CD4-positive, alpha-beta memory T cell (primary cell): ENCODE results near the gene RAP1GAP. TPM values are rescaled to one million over a fixed set of nuclear protein-coding genes. Genes with fewer than 3 reads are reported as not detected.

Source experiments
- CTCF ChIA-PET: fragments of 350-600 bp; sonication (Branson Sonifier 250); formaldehyde crosslinking; loops from one replicate; lab custom pipeline; 2021; ENCODE audit warnings: inconsistent platforms; ENCODE audit not compliant: partially characterized antibody; lab: Charles Lee
- POLR2A ChIA-PET: fragments of 350-600 bp; sonication (Branson Sonifier 250); formaldehyde crosslinking; loops from one replicate; lab custom pipeline; 2021; ENCODE audit not compliant: partially characterized antibody; lab: Charles Lee
- DNase-seq, 5 donors: peaks; one replicate each; pipeline versions ENCODE4 v3.0.0 to v3.0.0-alpha.2; 2020 to 2022; ENCODE audit warnings: mixed read lengths in 1 of 5
- H3K27ac ChIP-seq: one replicate; pipeline ENCODE4 v1.7.0; 2013; ENCODE audit warnings: low read depth, low read length
- H3K27me3 ChIP-seq: 2 replicates; pipeline ENCODE4 v1.7.0; 2013; ENCODE audit warnings: mild to moderate bottlenecking, low read length, moderate library complexity; ENCODE audit not compliant: insufficient read depth
- H3K36me3 ChIP-seq: 2 replicates; pipeline ENCODE4 v1.7.0; 2013; ENCODE audit warnings: mild to moderate bottlenecking, low read length, moderate library complexity; ENCODE audit not compliant: insufficient read depth
- H3K4me1 ChIP-seq: 2 replicates; pipeline ENCODE4 v1.7.0; 2013; ENCODE audit warnings: mild to moderate bottlenecking, low read length, moderate library complexity; ENCODE audit not compliant: insufficient read depth
- H3K4me3 ChIP-seq, 2 donors: one replicate each; pipeline ENCODE4 v1.7.0; 2013; ENCODE audit warnings: low read length in 2 of 2, mild to moderate bottlenecking in 1 of 2
- H3K9me3 ChIP-seq, 2 donors: one replicate each; pipeline ENCODE4 v1.7.0; 2013; ENCODE audit warnings: low read length in 2 of 2, control low read depth in 1 of 2; ENCODE audit not compliant: control insufficient read depth in 1 of 2
- H3K27ac Mint-ChIP-seq, 7 donors: one replicate each; pipeline ENCODE4 v1.8.0; 2020 to 2021; ENCODE audit warnings: mixed read lengths in 7 of 7, mild to moderate bottlenecking in 6 of 7, inconsistent platforms in 3 of 7, moderate library complexity in 3 of 7
- H3K27me3 Mint-ChIP-seq, 2 donors: one replicate each; pipeline ENCODE4 v1.8.0; 2020 to 2021; ENCODE audit warnings: mixed read lengths in 2 of 2
- H3K36me3 Mint-ChIP-seq, 2 donors: one replicate each; pipeline ENCODE4 v1.8.0; 2020 to 2021; ENCODE audit warnings: mixed read lengths in 2 of 2, inconsistent platforms in 1 of 2, mild to moderate bottlenecking in 1 of 2
- H3K4me1 Mint-ChIP-seq, 4 donors: one replicate each; pipeline ENCODE4 v1.8.0; 2020 to 2021; ENCODE audit warnings: mixed read lengths in 4 of 4, mild to moderate bottlenecking in 1 of 4
- H3K4me3 Mint-ChIP-seq, 8 donors: one replicate each; pipeline ENCODE4 v1.8.0; 2020 to 2021; ENCODE audit warnings: mixed read lengths in 8 of 8, mild to moderate bottlenecking in 7 of 8, moderate library complexity in 6 of 8, inconsistent platforms in 3 of 8
- H3K9me3 Mint-ChIP-seq, 8 donors: one replicate each; pipeline ENCODE4 v1.8.0; 2020 to 2021; ENCODE audit warnings: mixed read lengths in 8 of 8, mild to moderate bottlenecking in 5 of 8, inconsistent platforms in 3 of 8, moderate library complexity in 1 of 8
- intact Hi-C: fragments of 100-400 bp; cut with micrococcal nuclease; formaldehyde crosslinking; loops from one replicate; pipeline ENCODE4 v1.15.1; 2023
- polyA plus RNA-seq, 2 donors: library from polyadenylated mRNA; unstranded; fragments of 300-500 nt; fragmentation: Illumina TruSeq; gene quantifications; one replicate each; pipeline ENCODE4 v1.2.3, GENCODE V29; 2021
- total RNA-seq, 2 experiments: library from RNA; stranded (reverse); gene quantifications; one replicate each; pipeline ENCODE4 v1.2.3, GENCODE V29; 2021

The RAP1GAP gene
- total and polyA plus RNA-seq, 4 experiments from 2014 or later = 0.23 to 0.72 TPM; not detected in 2

DNA sequence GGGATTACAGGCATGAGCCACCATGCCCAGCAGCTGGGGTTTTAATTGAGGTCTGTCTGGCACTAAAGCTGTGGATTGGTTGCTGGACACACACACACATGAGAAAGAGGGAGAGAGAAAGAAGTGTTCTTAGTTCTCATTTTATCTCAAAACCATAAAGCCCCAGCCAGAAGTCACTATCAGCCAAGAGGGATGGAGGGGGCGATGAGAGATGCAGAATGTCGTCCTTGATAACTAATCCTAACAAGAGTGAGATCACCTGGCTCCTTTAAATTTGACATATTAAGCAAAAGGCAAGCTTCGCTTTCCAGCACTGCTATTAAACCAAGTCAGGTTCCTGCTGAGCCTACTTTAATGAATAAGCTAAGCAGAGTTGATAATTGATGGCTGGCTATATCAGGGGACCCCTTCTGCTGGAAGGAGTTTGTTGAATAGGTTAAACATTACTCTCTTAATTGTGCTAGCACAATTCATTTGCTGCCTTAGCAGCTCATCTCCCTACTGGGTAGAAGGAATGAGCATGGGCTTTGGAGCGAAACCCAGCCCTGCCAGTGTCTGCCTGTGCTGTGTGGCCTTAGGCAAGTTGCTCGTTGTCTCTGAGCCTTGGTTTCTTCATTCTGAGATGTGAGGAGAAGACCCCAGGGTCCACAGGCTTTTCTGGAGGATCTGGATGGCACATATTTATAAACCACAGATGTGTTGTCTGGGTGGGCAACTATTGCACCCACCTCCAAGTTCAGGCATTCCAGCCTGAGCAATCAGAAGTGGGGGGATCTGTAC, 109.2 kb downstream of the RAP1GAP start:
- CTCF ChIA-PET = no interaction called here
- Histone ChIP-seq H3K27me3 (no peaks in the 10 kb centered on the region), H3K9me3 (no peaks in the 10 kb centered on the region), H3K4me3 (no peak overlapping the region), H3K4me1 (no peaks in the 10 kb centered on the region), H3K36me3 (no peaks in the 10 kb centered on the region), H3K27ac (no peak overlapping the region)
- no peak for DNase-seq
- POLR2A ChIA-PET = interaction anchor here (0.5 kb wide), 1 partner anchor 38 kb away, joined by 3 read pairs; no protein-coding TSS in a partner anchor
- Mint-ChIP-seq H3K4me1 (no peaks in the 10 kb centered on the region), H3K9me3 (no peaks in the 10 kb centered on the region), H3K36me3 (no peaks in the 10 kb centered on the region), H3K27me3 (peaks cover 9 to 19% of the 10 kb centered on the region in 2 donors), H3K27ac (no peak overlapping the region), H3K4me3 (no peak overlapping the region)
- intact Hi-C loops = no loop called here

DNA sequence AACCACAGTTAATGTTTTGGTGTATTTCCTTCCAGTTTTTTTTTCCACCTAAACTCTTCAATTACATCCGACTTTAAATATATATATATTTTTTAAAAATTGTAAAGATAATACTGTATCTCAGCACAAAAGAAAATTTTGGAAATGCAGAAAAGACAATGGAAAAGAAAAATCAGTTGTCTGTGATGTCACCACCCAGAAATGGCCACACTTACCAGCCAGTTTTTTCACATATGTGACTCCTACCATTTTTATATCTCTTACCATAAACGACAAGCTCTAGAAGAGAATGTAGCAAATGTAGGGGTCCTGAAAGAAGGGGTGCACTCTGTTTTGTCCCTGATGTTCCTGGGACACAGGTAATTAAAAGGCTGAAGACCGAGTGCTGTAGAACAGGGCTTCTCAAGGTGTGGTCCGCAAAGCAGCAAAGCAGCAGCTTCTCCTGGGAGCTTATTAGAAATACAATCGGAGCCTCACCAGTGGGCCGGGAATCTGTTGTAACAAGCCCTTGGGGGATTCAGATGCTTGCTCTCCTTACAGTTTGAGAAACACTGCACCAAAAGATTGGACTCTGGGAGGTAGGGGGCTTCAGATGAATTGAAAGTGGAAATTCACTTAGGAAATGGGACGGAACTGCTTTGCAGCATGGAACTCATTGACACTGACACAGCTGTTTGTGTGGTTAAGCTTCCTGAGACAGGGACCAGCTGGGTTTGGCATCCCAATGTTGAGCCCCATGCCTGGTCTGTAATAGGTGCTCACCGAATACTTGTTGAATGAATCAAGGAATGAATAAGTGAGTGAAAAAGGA, 115.8 kb downstream of the RAP1GAP start:
- Histone ChIP-seq H3K27ac (no peak overlapping the region), H3K4me1 (no peaks in the 10 kb centered on the region), H3K9me3 (no peaks in the 10 kb centered on the region), H3K27me3 (no peaks in the 10 kb centered on the region), H3K36me3 (no peaks in the 10 kb centered on the region), H3K4me3 (no peak overlapping the region)
- Mint-ChIP-seq H3K27ac (no peak overlapping the region), H3K9me3 (no peaks in the 10 kb centered on the region), H3K4me1 (no peaks in the 10 kb centered on the region), H3K27me3 (peaks cover 15 to 18% of the 10 kb centered on the region in 2 donors), H3K36me3 (no peaks in the 10 kb centered on the region), H3K4me3 (no peak overlapping the region)
- intact Hi-C loops = no loop called here
- ChIA-PET CTCF (no interaction called here), POLR2A (no interaction called here)
- no peak for DNase-seq

DNA sequence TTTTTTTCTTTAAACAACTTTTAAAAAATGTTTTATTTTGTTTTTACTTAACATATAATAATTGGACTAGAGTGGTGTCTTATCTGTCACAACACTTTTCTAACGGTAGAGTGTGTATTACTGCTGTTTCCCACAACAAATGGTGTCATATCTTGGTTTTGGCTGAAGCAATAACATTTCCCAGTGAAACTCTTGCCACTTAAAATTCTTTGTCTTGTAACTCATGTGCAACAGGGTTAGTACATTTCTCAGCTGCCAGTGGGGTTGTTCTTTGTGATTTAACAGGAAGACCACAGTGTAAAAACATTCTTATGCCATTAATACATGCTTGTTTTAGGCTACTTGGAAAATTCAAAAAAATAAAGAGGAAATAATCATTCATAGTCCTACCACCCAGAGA, 116.4 kb downstream of the RAP1GAP start:
- Histone ChIP-seq H3K4me1 (no peaks in the 10 kb centered on the region), H3K4me3 (no peak overlapping the region), H3K27me3 (no peaks in the 10 kb centered on the region), H3K9me3 (no peaks in the 10 kb centered on the region), H3K36me3 (no peaks in the 10 kb centered on the region), H3K27ac (no peak overlapping the region)
- CTCF ChIA-PET = no interaction called here
- H3K4me3 Mint-ChIP-seq = no peak overlapping the region
- no peaks in the 10 kb centered on the region for H3K4me1 Mint-ChIP-seq
- H3K27me3 Mint-ChIP-seq = peaks cover 14 to 18% of the 10 kb centered on the region in 2 donors
- H3K27ac Mint-ChIP-seq = no peak overlapping the region
- DNase-seq = no peak
- H3K36me3 Mint-ChIP-seq = no peaks in the 10 kb centered on the region
- no peaks in the 10 kb centered on the region for H3K9me3 Mint-ChIP-seq
- intact Hi-C loops = no loop called here
- POLR2A ChIA-PET = no interaction called here

GRCh38 chr1:21550866-21551475, 118.2 kb downstream of the RAP1GAP start:
- intact Hi-C loops = no loop called here
- no peaks in the 10 kb centered on the region for H3K36me3 ChIP-seq
- H3K27me3 Mint-ChIP-seq = peaks cover 8 to 16% of the 10 kb centered on the region in 2 donors
- CTCF ChIA-PET = no interaction called here
- no peaks in the 10 kb centered on the region for H3K36me3 Mint-ChIP-seq
- H3K4me3 ChIP-seq = no peak overlapping the region
- H3K9me3 Mint-ChIP-seq = no peaks in the 10 kb centered on the region
- no peak overlapping the region for H3K4me3 Mint-ChIP-seq
- POLR2A ChIA-PET = no interaction called here
- no peak for DNase-seq
- no peaks in the 10 kb centered on the region for H3K4me1 Mint-ChIP-seq
- H3K9me3 ChIP-seq = no peaks in the 10 kb centered on the region
- no peaks in the 10 kb centered on the region for H3K4me1 ChIP-seq
- no peak overlapping the region for H3K27ac Mint-ChIP-seq
- H3K27ac ChIP-seq = no peak overlapping the region
- H3K27me3 ChIP-seq = no peaks in the 10 kb centered on the region

DNA sequence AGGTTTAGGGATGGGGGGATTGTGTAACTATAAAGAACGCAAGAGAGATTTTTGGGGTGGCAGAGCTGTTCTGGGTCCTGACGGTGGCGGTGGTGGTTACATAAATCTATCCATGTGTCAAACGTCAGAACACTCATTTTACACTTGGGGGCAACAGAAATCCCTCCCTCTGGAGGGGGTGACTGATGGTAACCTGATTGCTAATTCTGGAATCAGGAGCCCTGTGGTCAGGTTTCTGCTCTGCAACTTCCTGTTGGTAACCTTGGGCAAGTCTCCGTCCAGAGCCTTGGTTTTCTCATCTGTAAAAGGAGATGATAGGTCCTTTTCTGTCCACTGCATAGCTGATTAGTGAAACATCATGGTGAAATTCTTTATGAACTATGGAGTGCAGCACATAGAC, 119.1 kb downstream of the RAP1GAP start:
- Mint-ChIP-seq H3K4me3 (no peak overlapping the region), H3K27ac (no peak overlapping the region), H3K4me1 (no peaks in the 10 kb centered on the region), H3K27me3 (peaks cover 8 to 15% of the 10 kb centered on the region in 2 donors), H3K36me3 (no peaks in the 10 kb centered on the region), H3K9me3 (no peaks in the 10 kb centered on the region)
- ChIA-PET POLR2A (no interaction called here), CTCF (no interaction called here)
- H3K27ac ChIP-seq = no peak overlapping the region
- DNase-seq = no peak
- intact Hi-C loops = no loop called here
- no peaks in the 10 kb centered on the region for H3K27me3 ChIP-seq
- H3K4me1 ChIP-seq = no peaks in the 10 kb centered on the region
- no peaks in the 10 kb centered on the region for H3K9me3 ChIP-seq
- H3K4me3 ChIP-seq = no peak overlapping the region
- no peaks in the 10 kb centered on the region for H3K36me3 ChIP-seq

- POLR2A ChIA-PET = no interaction called here
- CTCF ChIA-PET = interaction anchor here (1.0 kb wide), 1 partner anchor 12 kb away, joined by 3 read pairs; no protein-coding TSS in a partner anchor
Measured at GRCh38 chr1:21547876-21548275, 121.3 kb downstream of the RAP1GAP start.

More at GRCh38 chr1:21547876-21548275, 121.3 kb downstream of the RAP1GAP start:
- Histone ChIP-seq H3K27ac (no peak overlapping the region), H3K27me3 (no peaks in the 10 kb centered on the region), H3K4me1 (no peaks in the 10 kb centered on the region), H3K9me3 (no peaks in the 10 kb centered on the region), H3K36me3 (no peaks in the 10 kb centered on the region), H3K4me3 (no peak overlapping the region)
- no peaks in the 10 kb centered on the region for H3K9me3 Mint-ChIP-seq
- H3K27me3 Mint-ChIP-seq = peaks cover 4 to 10% of the 10 kb centered on the region in 2 donors
- no peak overlapping the region for H3K27ac Mint-ChIP-seq
- H3K4me3 Mint-ChIP-seq = no peak overlapping the region
- no peaks in the 10 kb centered on the region for H3K36me3 Mint-ChIP-seq
- intact Hi-C loops = no loop called here
- no peak for DNase-seq
- no peaks in the 10 kb centered on the region for H3K4me1 Mint-ChIP-seq
